ENCODE measurements around the gene C14orf39. TPM values are rescaled to one million over a fixed set of nuclear protein-coding genes. Genes with fewer than 3 reads are reported as not detected.

Gene C14orf39
- total and polyA plus RNA-seq, 4 donors = not detected

GRCh38 chr14:60508707-60509437 is 23.0 kb upstream of the C14orf39 start, which contains the start of gene SIX6:
Gene SIX6, plus strand, starts transcription at chr14:60509146. Its CDS starts 253 bp downstream, at chr14:60509399.
- no peak within 1 kb of the TSS for H3K27ac ChIP-seq (ENCODE audit: low read depth in 1 of 2, low read length in 2 of 2)
- H3K9me3 ChIP-seq (ENCODE audit: control insufficient read depth in 4 of 4, low read length in 3 of 4) = no peaks in the 10 kb centered on the region
- 5% methylated on average over 55 of the region's 55 CpGs for WGBS
- no peak within 1 kb of the TSS for H3K9ac ChIP-seq (ENCODE audit: low read depth in 1 of 2, low read length in 2 of 2)
- TF ChIP-seq, protein P1, sequence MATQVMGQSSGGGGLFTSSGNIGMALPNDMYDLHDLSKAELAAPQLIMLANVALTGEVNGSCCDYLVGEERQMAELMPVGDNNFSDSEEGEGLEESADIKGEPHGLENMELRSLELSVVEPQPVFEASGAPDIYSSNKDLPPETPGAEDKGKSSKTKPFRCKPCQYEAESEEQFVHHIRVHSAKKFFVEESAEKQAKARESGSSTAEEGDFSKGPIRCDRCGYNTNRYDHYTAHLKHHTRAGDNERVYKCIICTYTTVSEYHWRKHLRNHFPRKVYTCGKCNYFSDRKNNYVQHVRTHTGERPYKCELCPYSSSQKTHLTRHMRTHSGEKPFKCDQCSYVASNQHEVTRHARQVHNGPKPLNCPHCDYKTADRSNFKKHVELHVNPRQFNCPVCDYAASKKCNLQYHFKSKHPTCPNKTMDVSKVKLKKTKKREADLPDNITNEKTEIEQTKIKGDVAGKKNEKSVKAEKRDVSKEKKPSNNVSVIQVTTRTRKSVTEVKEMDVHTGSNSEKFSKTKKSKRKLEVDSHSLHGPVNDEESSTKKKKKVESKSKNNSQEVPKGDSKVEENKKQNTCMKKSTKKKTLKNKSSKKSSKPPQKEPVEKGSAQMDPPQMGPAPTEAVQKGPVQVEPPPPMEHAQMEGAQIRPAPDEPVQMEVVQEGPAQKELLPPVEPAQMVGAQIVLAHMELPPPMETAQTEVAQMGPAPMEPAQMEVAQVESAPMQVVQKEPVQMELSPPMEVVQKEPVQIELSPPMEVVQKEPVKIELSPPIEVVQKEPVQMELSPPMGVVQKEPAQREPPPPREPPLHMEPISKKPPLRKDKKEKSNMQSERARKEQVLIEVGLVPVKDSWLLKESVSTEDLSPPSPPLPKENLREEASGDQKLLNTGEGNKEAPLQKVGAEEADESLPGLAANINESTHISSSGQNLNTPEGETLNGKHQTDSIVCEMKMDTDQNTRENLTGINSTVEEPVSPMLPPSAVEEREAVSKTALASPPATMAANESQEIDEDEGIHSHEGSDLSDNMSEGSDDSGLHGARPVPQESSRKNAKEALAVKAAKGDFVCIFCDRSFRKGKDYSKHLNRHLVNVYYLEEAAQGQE (IDR thresholded peaks at IDR 0.05) = peak; percentile 38
- TF ChIP-seq RAD21 (IDR thresholded peaks at IDR 0.05) = no peak
- H3K4me1 ChIP-seq (ENCODE audit: control insufficient read depth in 4 of 4, insufficient read depth in 4 of 4, low read length in 3 of 4) = peaks cover 10 to 31% (median 16%) of the 10 kb centered on the region in 4 donors
- peaks cover 14 to 52% (median 33%) of the 10 kb centered on the region in 4 donors for H3K27me3 ChIP-seq (ENCODE audit: control insufficient read depth in 4 of 4, insufficient read depth in 4 of 4, low read length in 3 of 4)
- DNase-seq (ENCODE audit: low spot score) = no peak
- H3K36me3 ChIP-seq (ENCODE audit: control insufficient read depth in 4 of 4, insufficient read depth in 3 of 4, low read depth in 1 of 4, low read length in 3 of 4) = no peaks in the 10 kb centered on the region
- H3K4me3 ChIP-seq (ENCODE audit: low read depth in 1 of 3, low read length in 3 of 3) = no peak within 1 kb of the TSS

DNA sequence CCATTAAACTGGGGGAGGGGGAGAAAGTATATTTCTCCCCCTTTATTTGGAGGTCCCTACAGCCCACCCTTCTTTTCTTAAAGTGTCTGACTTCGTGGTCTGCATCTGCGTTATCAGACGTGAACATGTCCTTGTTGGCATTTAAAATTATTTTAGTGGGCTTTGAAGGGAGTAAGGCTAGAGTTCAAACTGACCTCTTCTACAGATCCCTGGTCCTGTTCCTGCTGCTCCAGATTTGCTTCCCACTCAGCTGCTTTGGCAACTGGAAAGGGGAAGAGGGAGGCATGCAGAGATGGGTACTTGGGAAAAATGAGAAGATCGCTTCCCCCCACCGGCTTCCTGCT is 22.5 kb upstream of the C14orf39 start:
- Histone ChIP-seq H3K9ac (ENCODE audit: low read depth in 1 of 2, low read length in 2 of 2) (no peak overlapping the region), H3K36me3 (ENCODE audit: control insufficient read depth in 4 of 4, insufficient read depth in 3 of 4, low read depth in 1 of 4, low read length in 3 of 4) (no peaks in the 10 kb centered on the region), H3K27ac (ENCODE audit: low read depth in 1 of 2, low read length in 2 of 2) (no peak overlapping the region), H3K4me3 (ENCODE audit: low read depth in 1 of 3, low read length in 3 of 3) (no peak overlapping the region), H3K9me3 (ENCODE audit: control insufficient read depth in 4 of 4, low read length in 3 of 4) (peaks cover 0 to 3% (median 0%) of the 10 kb centered on the region in 4 donors), H3K27me3 (ENCODE audit: control insufficient read depth in 4 of 4, insufficient read depth in 4 of 4, low read length in 3 of 4) (peaks cover 14 to 52% (median 32%) of the 10 kb centered on the region in 4 donors), H3K4me1 (ENCODE audit: control insufficient read depth in 4 of 4, insufficient read depth in 4 of 4, low read length in 3 of 4) (peaks cover 10 to 31% (median 16%) of the 10 kb centered on the region in 4 donors)
- TF ChIP-seq, protein P2, sequence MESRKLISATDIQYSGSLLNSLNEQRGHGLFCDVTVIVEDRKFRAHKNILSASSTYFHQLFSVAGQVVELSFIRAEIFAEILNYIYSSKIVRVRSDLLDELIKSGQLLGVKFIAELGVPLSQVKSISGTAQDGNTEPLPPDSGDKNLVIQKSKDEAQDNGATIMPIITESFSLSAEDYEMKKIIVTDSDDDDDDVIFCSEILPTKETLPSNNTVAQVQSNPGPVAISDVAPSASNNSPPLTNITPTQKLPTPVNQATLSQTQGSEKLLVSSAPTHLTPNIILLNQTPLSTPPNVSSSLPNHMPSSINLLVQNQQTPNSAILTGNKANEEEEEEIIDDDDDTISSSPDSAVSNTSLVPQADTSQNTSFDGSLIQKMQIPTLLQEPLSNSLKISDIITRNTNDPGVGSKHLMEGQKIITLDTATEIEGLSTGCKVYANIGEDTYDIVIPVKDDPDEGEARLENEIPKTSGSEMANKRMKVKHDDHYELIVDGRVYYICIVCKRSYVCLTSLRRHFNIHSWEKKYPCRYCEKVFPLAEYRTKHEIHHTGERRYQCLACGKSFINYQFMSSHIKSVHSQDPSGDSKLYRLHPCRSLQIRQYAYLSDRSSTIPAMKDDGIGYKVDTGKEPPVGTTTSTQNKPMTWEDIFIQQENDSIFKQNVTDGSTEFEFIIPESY (IDR thresholded peaks at IDR 0.05) = no peak
- TF ChIP-seq NR2F2 (IDR thresholded peaks at IDR 0.05) (no peak), FOXA1 (IDR thresholded peaks at IDR 0.05) (no peak), JUND (IDR thresholded peaks at IDR 0.05) (no peak), FOXA2 (IDR thresholded peaks at IDR 0.05) (no peak), SP1 (IDR thresholded peaks at IDR 0.05) (no peak), TAF1 (conservative IDR thresholded peaks at IDR 0.05) (no peak), EGR1 (IDR thresholded peaks at IDR 0.05; ENCODE audit: low read depth in 2 of 2) (no peak), HNF4A (conservative IDR thresholded peaks at IDR 0.05) (no peak), YY1 (IDR thresholded peaks at IDR 0.05) (no peak), GABPA (IDR thresholded peaks at IDR 0.05 in 1 of 2, conservative IDR thresholded peaks at IDR 0.05 in 1 of 2) (no peak), RXRA (IDR thresholded peaks at IDR 0.05) (no peak), ATF3 (IDR thresholded peaks at IDR 0.05) (no peak), RAD21 (IDR thresholded peaks at IDR 0.05) (no peak), MAX (IDR thresholded peaks at IDR 0.05) (no peak), HNF4G (IDR thresholded peaks at IDR 0.05) (no peak)
- TF ChIP-seq, protein P1 (IDR thresholded peaks at IDR 0.05) = no peak
- TF ChIP-seq, protein P3, sequence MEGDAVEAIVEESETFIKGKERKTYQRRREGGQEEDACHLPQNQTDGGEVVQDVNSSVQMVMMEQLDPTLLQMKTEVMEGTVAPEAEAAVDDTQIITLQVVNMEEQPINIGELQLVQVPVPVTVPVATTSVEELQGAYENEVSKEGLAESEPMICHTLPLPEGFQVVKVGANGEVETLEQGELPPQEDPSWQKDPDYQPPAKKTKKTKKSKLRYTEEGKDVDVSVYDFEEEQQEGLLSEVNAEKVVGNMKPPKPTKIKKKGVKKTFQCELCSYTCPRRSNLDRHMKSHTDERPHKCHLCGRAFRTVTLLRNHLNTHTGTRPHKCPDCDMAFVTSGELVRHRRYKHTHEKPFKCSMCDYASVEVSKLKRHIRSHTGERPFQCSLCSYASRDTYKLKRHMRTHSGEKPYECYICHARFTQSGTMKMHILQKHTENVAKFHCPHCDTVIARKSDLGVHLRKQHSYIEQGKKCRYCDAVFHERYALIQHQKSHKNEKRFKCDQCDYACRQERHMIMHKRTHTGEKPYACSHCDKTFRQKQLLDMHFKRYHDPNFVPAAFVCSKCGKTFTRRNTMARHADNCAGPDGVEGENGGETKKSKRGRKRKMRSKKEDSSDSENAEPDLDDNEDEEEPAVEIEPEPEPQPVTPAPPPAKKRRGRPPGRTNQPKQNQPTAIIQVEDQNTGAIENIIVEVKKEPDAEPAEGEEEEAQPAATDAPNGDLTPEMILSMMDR (IDR thresholded peaks at IDR 0.05; ENCODE audit: low read depth, low read length, missing input control) = no peak
- DNase-seq (ENCODE audit: low spot score) = no peak
- WGBS = 4% methylated on average over 5 of the region's 5 CpGs

Data from liver (tissue), 9 donors.